AG09309 (cell line): ENCODE data around the gene MBTPS1.

ENCODE experiments used
- DNase-seq: peaks from one replicate; pipeline ENCODE4 v3.0.0-alpha.2; 2010; ENCODE audit warnings: low read depth
- H3K4me3 ChIP-seq: 2 replicates; pipeline ENCODE4 v1.5.1; 2011; ENCODE audit warnings: mild to moderate bottlenecking, low read depth, low read length, moderate library complexity; ENCODE audit not compliant: control insufficient read depth
- CTCF ChIP-seq: IDR thresholded peaks from 2 replicates; pipeline ENCODE4 v1.5.1; 2011; ENCODE audit warnings: mild to moderate bottlenecking, low read depth, low read length, inconsistent platforms; ENCODE audit not compliant: insufficient read depth, control insufficient read depth; ENCODE audit errors: missing control alignments

The MBTPS1 gene

GRCh38 chr16:84047206-84047605 is 69.5 kb downstream of the MBTPS1 start:
- no peak for DNase-seq
- H3K4me3 ChIP-seq = no peak overlapping the region
- no peak for TF ChIP-seq CTCF

- no peak for DNase-seq
- TF ChIP-seq CTCF = no peak
Observed at GRCh38 chr16:84045818-84046470, 70.8 kb downstream of the MBTPS1 start.

GRCh38 chr16:84045001-84045817 is 71.5 kb downstream of the MBTPS1 start:
- no peak for DNase-seq
- no peak for TF ChIP-seq CTCF
- H3K4me3 ChIP-seq = no peak overlapping the region

More at GRCh38 chr16:84045818-84046470, 70.8 kb downstream of the MBTPS1 start:
- no peak overlapping the region for H3K4me3 ChIP-seq

GRCh38 chr16:84044118-84044488 is 72.6 kb downstream of the MBTPS1 start:
- DNase-seq = no peak
- TF ChIP-seq CTCF = peak; percentile 50
- no peak overlapping the region for H3K4me3 ChIP-seq

GRCh38 chr16:84043486-84044117 is 73.1 kb downstream of the MBTPS1 start:
- DNase-seq = no peak
- H3K4me3 ChIP-seq = no peak overlapping the region
- no peak for TF ChIP-seq CTCF

GRCh38 chr16:84042879-84043485 is 73.8 kb downstream of the MBTPS1 start:
- TF ChIP-seq CTCF = no peak
- no peak overlapping the region for H3K4me3 ChIP-seq
- DNase-seq = no peak
